Smooth muscle cell (in vitro differentiated cells): ENCODE data around the gene RHD. TPM values are rescaled to one million over a fixed set of nuclear protein-coding genes. Genes with fewer than 3 reads are reported as not detected.
"Not testable (repeated sequence)": the region's sequence is repeated elsewhere in the genome, so short reads cannot be mapped to it uniquely, and the experiment has no call there.

Source experiments
- DNase-seq: peaks from one replicate; lab custom pipeline; 2025; ENCODE audit not compliant: unreplicated experiment; lab: John Stamatoyannopoulos, UW
- H2AFZ ChIP-seq: fragments of 200-600 bp; sonication (generic); 2 replicates; pipeline ENCODE4 v1.6.0; 2016; ENCODE audit warnings: antibody characterized with exemption, low read depth, mild to moderate bottlenecking
- H3F3A ChIP-seq: fragments of 200-600 bp; sonication (generic); 2 replicates; pipeline ENCODE4 v1.6.0; 2017; ENCODE audit warnings: antibody characterized with exemption, low read depth
- H3K27ac ChIP-seq: fragments of 200-600 bp; sonication (generic); 2 replicates; pipeline ENCODE4 v1.5.1; 2016; ENCODE audit warnings: low read depth, mild to moderate bottlenecking
- H3K27me3 ChIP-seq: fragments of 200-600 bp; sonication (generic); 2 replicates; pipeline ENCODE4 v1.6.1; 2016; ENCODE audit warnings: low read depth, mild to moderate bottlenecking
- H3K36me3 ChIP-seq: fragments of 200-600 bp; sonication (generic); 2 replicates; pipeline ENCODE4 v1.5.1; 2016; ENCODE audit warnings: low read depth
- H3K4me1 ChIP-seq: fragments of 200-600 bp; sonication (generic); 2 replicates; pipeline ENCODE4 v1.5.1; 2016; ENCODE audit warnings: low read depth
- H3K4me2 ChIP-seq: fragments of 200-600 bp; sonication (generic); 2 replicates; pipeline ENCODE4 v1.6.0; 2016; ENCODE audit warnings: mild to moderate bottlenecking
- H3K4me3 ChIP-seq: fragments of 200-600 bp; sonication (generic); 2 replicates; pipeline ENCODE4 v1.5.1; 2016; ENCODE audit warnings: mild to moderate bottlenecking
- H3K79me2 ChIP-seq: fragments of 200-600 bp; sonication (generic); 2 replicates; pipeline ENCODE4 v1.6.0; 2016; ENCODE audit warnings: low read depth, mild to moderate bottlenecking
- H3K9ac ChIP-seq: fragments of 200-600 bp; sonication (generic); 2 replicates; pipeline ENCODE4 v1.6.0; 2016; ENCODE audit warnings: low read depth
- H3K9me3 ChIP-seq: fragments of 200-600 bp; sonication (generic); replicated peaks from 2 replicates; pipeline ENCODE4 v1.5.1; 2016; ENCODE audit warnings: low read depth
- H4K20me1 ChIP-seq: fragments of 200-600 bp; sonication (generic); 2 replicates; pipeline ENCODE4 v1.6.0; 2016; ENCODE audit warnings: low read depth
- WGBS: methylation state at CpG from one replicate; pipeline ENCODE4 v1.1.7; 2016; ENCODE audit warnings: low lambda C conversion rate; 5-methylcytosine and 5-hydroxymethylcytosine counted together
- polyA plus RNA-seq: library from polyadenylated mRNA; unstranded; fragments of >200 nt; fragmentation: Nextera tagmentation; extraction: Ambion mirVana; gene quantifications from 2 replicates; pipeline ENCODE4 v1.2.1, GENCODE V29; 2016
- total RNA-seq: library from RNA; depleted of rRNA; stranded (reverse); fragments of >200 nt; gene quantifications from 2 replicates; pipeline ENCODE4 v1.2.3, GENCODE V29; 2014

RHD gene
- total and polyA plus RNA-seq, 2 experiments from 2014 or later: not detected

DNA sequence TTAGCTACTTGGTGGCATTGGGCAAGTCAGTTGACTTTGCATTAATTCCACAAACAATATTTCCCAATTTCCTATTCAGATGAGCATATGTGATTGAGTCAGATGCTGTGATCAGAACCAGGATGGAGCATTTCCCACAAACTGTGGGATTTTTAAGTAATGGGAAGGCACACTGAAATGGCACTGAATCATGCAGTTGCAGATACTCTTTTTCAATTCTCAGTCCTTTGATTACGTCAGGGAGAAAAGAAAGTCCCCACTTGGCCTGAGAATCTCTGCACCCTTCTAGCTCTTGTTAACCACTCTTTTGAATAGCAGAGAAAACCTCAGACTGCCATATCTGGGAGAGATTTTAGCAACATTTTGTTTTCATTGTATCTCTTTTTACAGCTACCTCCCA is 36.8 kb downstream of the RHD start:
- DNase-seq, H3K4me2 ChIP-seq, H4K20me1 ChIP-seq, H3F3A ChIP-seq, H3K27me3 ChIP-seq, H3K36me3 ChIP-seq, H3K79me2 ChIP-seq, H3K9ac ChIP-seq, H2AFZ ChIP-seq, H3K27ac ChIP-seq, H3K4me3 ChIP-seq, H3K9me3 ChIP-seq, H3K4me1 ChIP-seq: not testable (repeated sequence)
- WGBS: 83% methylated on average over 1 of the region's 1 CpG

DNA sequence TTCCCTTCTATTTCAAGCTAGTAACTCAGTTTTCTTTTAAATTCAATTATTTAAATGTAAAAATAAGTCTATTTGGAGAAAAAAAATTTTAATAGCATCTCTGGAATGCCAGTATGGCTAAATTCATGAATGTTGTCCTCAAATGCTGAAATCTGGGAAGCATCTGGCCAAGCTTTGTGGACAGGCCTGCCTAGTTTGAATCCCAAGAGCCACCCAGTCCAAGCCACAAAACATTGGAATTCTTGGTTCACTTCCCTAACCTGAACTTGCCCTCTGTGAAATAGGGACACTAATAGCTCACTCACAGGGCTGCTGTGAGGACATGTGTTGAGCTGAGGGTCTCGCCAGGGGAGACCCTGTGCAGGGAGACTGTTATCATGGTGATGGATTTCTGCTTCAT is 37.2 kb downstream of the RHD start:
- H3K27me3 ChIP-seq, H3K79me2 ChIP-seq, H3K9ac ChIP-seq, H3F3A ChIP-seq, H3K4me2 ChIP-seq, H3K4me3 ChIP-seq, H3K9me3 ChIP-seq, H3K4me1 ChIP-seq, H3K27ac ChIP-seq, H2AFZ ChIP-seq, H3K36me3 ChIP-seq, DNase-seq, H4K20me1 ChIP-seq: not testable (repeated sequence)
- WGBS: 92% methylated on average over 1 of the region's 1 CpG

DNA sequence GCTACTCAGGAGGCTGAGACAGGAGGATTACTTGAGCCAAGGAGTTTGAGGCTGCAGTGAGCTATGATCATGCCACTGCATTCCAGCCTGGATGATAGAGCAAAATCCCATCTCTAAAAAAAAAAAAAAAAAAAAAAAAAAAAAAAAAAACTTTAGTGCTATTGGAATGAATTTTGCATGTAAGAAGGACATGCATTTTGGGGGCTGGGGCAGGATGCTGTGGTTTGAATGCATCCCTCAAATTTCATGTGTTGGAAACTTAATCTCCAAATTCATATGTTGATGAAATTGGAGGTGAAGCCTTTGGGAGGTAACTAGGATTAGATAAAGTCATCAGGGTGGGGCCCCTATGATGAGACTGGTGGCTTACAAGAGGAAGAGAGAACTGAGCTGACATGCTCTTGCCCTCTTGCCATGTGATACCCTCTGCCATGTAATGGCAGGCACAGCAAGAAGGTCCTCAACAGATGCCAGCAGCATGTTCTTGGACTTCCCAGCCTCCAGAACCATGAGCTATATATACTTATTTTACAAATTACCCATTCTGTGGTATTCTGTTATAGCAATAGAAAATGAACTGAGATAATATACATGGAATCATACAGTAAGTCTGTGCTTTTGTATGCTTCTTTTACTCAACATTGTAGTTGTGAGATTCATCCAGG is 40.6 kb downstream of the RHD start:
- H3K27ac ChIP-seq, H3F3A ChIP-seq, H3K27me3 ChIP-seq, H3K9me3 ChIP-seq, H3K36me3 ChIP-seq, H2AFZ ChIP-seq, H3K4me2 ChIP-seq, H4K20me1 ChIP-seq, H3K4me3 ChIP-seq, H3K79me2 ChIP-seq, DNase-seq, H3K9ac ChIP-seq, H3K4me1 ChIP-seq: not testable (repeated sequence)

DNA sequence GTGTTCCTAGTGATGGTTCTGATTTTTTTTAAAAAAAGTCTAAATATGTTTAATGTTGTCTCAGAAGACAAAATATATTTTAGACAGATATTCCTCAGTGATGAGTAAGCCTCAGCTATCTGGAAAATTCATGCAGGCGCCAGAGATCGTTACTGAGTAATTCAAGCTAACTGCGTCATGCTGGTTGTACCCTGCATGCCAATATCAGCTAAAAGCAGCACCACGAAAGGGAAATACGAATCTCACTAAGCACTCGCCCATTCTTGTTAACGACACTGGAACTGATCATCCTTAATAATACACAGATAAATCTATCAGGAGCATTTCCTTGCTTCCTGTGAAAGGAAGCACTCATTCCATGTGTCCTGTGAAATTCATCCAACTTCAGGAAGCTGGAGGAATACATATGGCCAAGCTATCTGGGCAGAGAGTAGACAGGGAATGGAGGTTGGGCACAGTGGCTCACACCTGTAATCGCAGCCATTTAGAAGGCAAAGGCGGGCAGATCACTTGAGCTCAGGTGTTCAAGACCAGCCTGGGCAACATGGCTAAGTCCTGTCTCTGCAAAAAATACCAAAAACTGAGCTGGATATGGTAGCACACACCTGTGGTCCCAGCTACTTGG is 48.1 kb downstream of the RHD start:
- H3K27ac ChIP-seq: peak overlapping the region; percentile 47
- DNase-seq, H3K4me1 ChIP-seq, H4K20me1 ChIP-seq, H3K27me3 ChIP-seq, H3F3A ChIP-seq, H3K79me2 ChIP-seq, H3K36me3 ChIP-seq, H3K9me3 ChIP-seq, H3K9ac ChIP-seq, H3K4me3 ChIP-seq, H2AFZ ChIP-seq: not testable (repeated sequence)
- peak overlapping the region; percentile 57 for H3K4me2 ChIP-seq
- 30% methylated on average over 9 of the region's 9 CpGs for WGBS

DNA sequence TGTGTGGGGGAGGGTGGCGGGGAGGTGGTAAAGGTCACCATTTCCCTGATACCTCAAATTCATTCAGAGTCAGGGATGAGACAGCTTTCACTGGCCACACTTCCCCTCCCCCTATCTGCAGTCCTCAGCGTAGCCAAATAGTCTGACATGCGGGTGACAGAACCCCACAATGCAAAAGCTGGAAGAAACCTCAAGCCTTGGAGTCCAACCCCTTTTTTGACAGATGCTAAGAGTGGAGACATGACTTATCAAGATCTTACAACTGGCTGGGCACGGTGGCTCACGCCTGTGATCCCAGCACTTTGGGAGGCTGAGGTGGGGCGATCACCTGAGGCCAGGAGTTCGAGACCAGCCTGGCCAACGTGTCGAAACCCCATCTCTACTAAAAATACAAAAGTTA is 49.8 kb downstream of the RHD start:
- not testable (repeated sequence) for H3K9me3 ChIP-seq, H2AFZ ChIP-seq, H3K4me3 ChIP-seq, H3K4me1 ChIP-seq, H3K36me3 ChIP-seq, H3K27ac ChIP-seq, DNase-seq, H3K79me2 ChIP-seq, H3K9ac ChIP-seq, H3F3A ChIP-seq, H3K27me3 ChIP-seq, H4K20me1 ChIP-seq, H3K4me2 ChIP-seq
- 88% methylated on average over 8 of the region's 9 CpGs for WGBS

DNA sequence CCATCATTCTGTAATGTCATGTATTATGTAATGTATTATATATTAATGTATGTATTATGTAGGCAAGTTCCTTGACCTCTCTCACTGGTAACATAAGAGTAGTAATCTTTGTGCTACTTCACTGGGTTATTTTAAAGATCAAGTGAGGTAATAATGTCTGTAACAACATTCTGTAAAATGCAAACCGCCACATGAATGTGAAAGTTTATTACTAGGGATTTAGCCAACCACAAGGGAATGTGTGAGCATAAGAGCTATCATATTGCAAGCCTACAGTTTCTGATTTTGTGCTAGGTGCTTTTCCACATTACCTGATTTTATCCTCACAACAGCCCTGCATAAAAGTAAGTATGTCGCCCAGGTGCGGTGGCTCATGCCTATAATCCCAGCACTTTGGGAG is 52.1 kb downstream of the RHD start:
- H3K9ac ChIP-seq, H3K4me3 ChIP-seq, H3K27ac ChIP-seq, H3K79me2 ChIP-seq, H3K4me1 ChIP-seq, H3K4me2 ChIP-seq, DNase-seq, H2AFZ ChIP-seq, H3K27me3 ChIP-seq, H3F3A ChIP-seq, H3K36me3 ChIP-seq, H3K9me3 ChIP-seq, H4K20me1 ChIP-seq: not testable (repeated sequence)
- WGBS: 68% methylated on average over 3 of the region's 3 CpGs

DNA sequence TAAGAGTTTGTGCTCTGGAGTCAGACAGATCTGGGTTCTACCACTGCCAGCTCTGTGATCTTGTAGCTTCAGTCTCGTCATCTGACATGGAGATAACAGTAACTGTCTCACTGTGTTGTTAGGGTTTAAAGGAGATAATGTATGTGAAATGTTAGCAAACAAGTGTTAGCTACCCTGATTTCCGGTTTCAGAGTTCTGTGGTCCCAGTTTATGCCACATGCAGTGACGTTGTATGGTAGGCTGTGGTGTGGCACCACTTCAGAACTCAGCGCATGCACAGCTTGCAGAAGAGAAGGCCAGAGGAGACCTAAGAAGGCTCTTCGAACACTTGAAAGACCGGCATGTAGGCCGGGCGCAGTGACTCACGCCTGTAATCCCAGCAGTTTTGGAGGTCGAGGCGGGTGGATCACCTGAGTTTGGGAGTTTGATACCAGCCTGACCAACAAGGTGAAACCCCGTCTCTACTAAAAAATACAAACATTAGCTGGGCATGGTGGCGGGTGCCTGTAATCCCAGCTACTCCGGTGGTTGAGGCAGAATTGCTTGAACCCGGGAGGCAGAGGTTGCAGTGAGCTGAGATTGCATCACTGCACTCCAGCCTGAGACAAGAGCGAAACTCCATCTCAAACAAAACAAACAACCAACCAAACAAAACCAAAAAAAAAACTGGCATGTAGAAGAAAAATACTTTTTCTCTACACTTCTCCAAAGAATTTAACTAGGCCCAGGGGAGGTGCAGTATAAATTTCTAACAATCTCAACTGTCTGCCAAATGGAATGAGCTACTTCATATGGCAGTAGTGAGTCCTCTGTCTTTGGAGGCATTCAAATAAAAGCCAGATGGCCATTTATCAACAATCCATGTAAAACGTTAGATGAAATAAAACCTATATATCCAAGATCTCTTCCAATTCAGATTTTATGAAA is 55.8 kb downstream of the RHD start:
- H3K9me3 ChIP-seq, H2AFZ ChIP-seq, H3K79me2 ChIP-seq, H3F3A ChIP-seq, H3K4me2 ChIP-seq, H3K4me3 ChIP-seq, H3K4me1 ChIP-seq, H3K36me3 ChIP-seq, H3K27me3 ChIP-seq, DNase-seq, H4K20me1 ChIP-seq, H3K9ac ChIP-seq, H3K27ac ChIP-seq: not testable (repeated sequence)
- no CpG with 5 or more reads among the region's 17 CpGs for WGBS

DNA sequence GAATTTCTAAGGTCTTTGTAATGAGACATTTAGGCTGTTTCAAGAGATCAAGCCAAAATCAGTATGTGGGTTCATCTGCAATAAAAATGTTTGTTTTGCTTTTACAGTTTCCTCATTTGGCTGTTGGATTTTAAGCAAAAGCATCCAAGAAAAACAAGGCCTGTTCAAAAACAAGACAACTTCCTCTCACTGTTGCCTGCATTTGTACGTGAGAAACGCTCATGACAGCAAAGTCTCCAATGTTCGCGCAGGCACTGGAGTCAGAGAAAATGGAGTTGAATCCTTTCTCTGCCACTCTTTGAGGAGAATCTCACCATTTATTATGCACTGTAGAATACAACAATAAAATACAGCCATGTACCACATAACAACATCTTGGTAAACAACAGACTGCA is 56.5 kb downstream of the RHD start:
- H3K9me3 ChIP-seq, H2AFZ ChIP-seq, H3K27ac ChIP-seq, H3K27me3 ChIP-seq, H3K79me2 ChIP-seq, H3F3A ChIP-seq, DNase-seq, H3K4me3 ChIP-seq, H3K36me3 ChIP-seq, H3K4me2 ChIP-seq, H3K9ac ChIP-seq, H3K4me1 ChIP-seq, H4K20me1 ChIP-seq: not testable (repeated sequence)
- WGBS: 91% methylated on average over 4 of the region's 4 CpGs
